Fibroblast of the aortic adventitia (primary cell): ENCODE results near the gene RUNX1. TPM values are rescaled to one million over a fixed set of nuclear protein-coding genes. Genes with fewer than 3 reads are reported as not detected.

Experiments used
- DNase-seq: peaks from one replicate; pipeline ENCODE4 v3.0.0-alpha.2; 2010; ENCODE audit warnings: low read depth
- H3K4me3 ChIP-seq: 2 replicates; pipeline ENCODE4 v1.5.1; 2011; ENCODE audit warnings: low read depth, mild to moderate bottlenecking, control low read depth, low read length, moderate library complexity
- CTCF ChIP-seq: IDR thresholded peaks from 2 replicates; pipeline ENCODE4 v1.5.1; 2011; ENCODE audit warnings: mild to moderate bottlenecking, low read length, control low read depth, inconsistent platforms; ENCODE audit not compliant: insufficient read depth
- total RNA-seq: library from RNA; depleted of rRNA; stranded (reverse); fragments of >200 nt; gene quantifications from 2 replicates; pipeline ENCODE4 v1.2.3, GENCODE V29; 2012; ENCODE audit warnings: low replicate concordance

Gene RUNX1
- total RNA-seq, 1 donor: 28.0 TPM

GRCh38 chr21:34905218-34905537 is 143.9 kb downstream of the RUNX1 start:
- no peak for DNase-seq
- no peak for TF ChIP-seq CTCF
- no peak overlapping the region for H3K4me3 ChIP-seq

- H3K4me3 ChIP-seq: no peak overlapping the region
- no peak for DNase-seq
- TF ChIP-seq CTCF: no peak
Measured at GRCh38 chr21:34904526-34905217, 144.4 kb downstream of the RUNX1 start.

GRCh38 chr21:34900376-34900775 is 148.7 kb downstream of the RUNX1 start:
- no peak for TF ChIP-seq CTCF
- no peak overlapping the region for H3K4me3 ChIP-seq
- no peak for DNase-seq

GRCh38 chr21:34899760-34900159 is 149.3 kb downstream of the RUNX1 start:
- TF ChIP-seq CTCF: no peak
- H3K4me3 ChIP-seq: no peak overlapping the region
- DNase-seq: no peak

GRCh38 chr21:34899302-34899701 is 149.8 kb downstream of the RUNX1 start:
- no peak overlapping the region for H3K4me3 ChIP-seq
- no peak for TF ChIP-seq CTCF
- DNase-seq: no peak

GRCh38 chr21:34897828-34898227 is 151.3 kb downstream of the RUNX1 start:
- no peak for TF ChIP-seq CTCF
- DNase-seq: no peak
- no peak overlapping the region for H3K4me3 ChIP-seq

- TF ChIP-seq CTCF: no peak
Measured at GRCh38 chr21:34894401-34894800, 154.7 kb downstream of the RUNX1 start.

More at GRCh38 chr21:34894401-34894800, 154.7 kb downstream of the RUNX1 start:
- no peak overlapping the region for H3K4me3 ChIP-seq
- DNase-seq: no peak
